ENCODE data around the gene TRPM8.
"Not testable (repeated sequence)": the region's sequence is repeated elsewhere in the genome, so short reads cannot be mapped to it uniquely, and the experiment has no call there.

TRPM8 gene

DNA sequence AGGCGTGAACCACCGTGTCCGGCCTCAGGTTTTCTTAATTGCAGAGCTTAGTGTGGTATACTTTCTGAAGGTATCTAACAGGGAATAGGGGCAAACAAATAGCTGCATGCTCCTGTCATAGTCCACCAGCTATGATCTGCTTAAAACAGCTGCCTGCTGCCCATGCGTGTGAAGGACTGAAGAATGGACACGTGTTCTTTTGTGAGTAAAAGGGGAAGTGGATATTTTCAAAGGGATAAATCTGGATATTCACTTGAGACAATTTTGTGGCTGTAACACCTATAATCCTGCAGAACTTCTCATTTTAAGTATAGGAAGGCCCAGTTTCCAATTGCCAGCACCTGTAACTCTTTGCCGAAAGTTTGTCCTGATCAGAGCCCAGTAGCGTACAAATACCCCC, 44.7 kb downstream of the TRPM8 start:
- H3K79me2 ChIP-seq (ENCODE audit: insufficient read depth, low read length): no peaks in the 10 kb centered on the region
- H3K4me3 ChIP-seq (ENCODE audit: low read depth in 1 of 2, low read length in 2 of 2): no peak overlapping the region
- no peaks in the 10 kb centered on the region for H3K27me3 ChIP-seq (ENCODE audit: insufficient read depth, low read length, poor library complexity)
- H3K9me3 ChIP-seq (ENCODE audit: insufficient read depth, low read length, severe bottlenecking): no peaks in the 10 kb centered on the region
- no peaks in the 10 kb centered on the region for H3K36me3 ChIP-seq (ENCODE audit: insufficient read depth, low read length)
- no peak for TF ChIP-seq EZH2 (IDR thresholded peaks at IDR 0.05; ENCODE audit: borderline replicate concordance, low read depth, low read length, severe bottlenecking)
- TF ChIP-seq, protein P1, sequence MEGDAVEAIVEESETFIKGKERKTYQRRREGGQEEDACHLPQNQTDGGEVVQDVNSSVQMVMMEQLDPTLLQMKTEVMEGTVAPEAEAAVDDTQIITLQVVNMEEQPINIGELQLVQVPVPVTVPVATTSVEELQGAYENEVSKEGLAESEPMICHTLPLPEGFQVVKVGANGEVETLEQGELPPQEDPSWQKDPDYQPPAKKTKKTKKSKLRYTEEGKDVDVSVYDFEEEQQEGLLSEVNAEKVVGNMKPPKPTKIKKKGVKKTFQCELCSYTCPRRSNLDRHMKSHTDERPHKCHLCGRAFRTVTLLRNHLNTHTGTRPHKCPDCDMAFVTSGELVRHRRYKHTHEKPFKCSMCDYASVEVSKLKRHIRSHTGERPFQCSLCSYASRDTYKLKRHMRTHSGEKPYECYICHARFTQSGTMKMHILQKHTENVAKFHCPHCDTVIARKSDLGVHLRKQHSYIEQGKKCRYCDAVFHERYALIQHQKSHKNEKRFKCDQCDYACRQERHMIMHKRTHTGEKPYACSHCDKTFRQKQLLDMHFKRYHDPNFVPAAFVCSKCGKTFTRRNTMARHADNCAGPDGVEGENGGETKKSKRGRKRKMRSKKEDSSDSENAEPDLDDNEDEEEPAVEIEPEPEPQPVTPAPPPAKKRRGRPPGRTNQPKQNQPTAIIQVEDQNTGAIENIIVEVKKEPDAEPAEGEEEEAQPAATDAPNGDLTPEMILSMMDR (IDR thresholded peaks at IDR 0.05; ENCODE audit: borderline replicate concordance, extremely low read depth, low read length, poor library complexity, severe bottlenecking): no peak
- no peak overlapping the region for H3K27ac ChIP-seq (ENCODE audit: low read length)
- no peak overlapping the region for H3K9ac ChIP-seq (ENCODE audit: low read depth, low read length)
- no peaks in the 10 kb centered on the region for H3K4me1 ChIP-seq (ENCODE audit: insufficient read depth, low read length)
- no peak overlapping the region for H3K4me2 ChIP-seq (ENCODE audit: insufficient read depth, low read length)
- no peak for ATAC-seq (ENCODE audit: insufficient read depth, low read depth)
- DNase-seq: no peak
- H2AFZ ChIP-seq (ENCODE audit: low read depth, low read length): no peak overlapping the region
- no peaks in the 10 kb centered on the region for H4K20me1 ChIP-seq (ENCODE audit: insufficient read depth, low read length)

DNA sequence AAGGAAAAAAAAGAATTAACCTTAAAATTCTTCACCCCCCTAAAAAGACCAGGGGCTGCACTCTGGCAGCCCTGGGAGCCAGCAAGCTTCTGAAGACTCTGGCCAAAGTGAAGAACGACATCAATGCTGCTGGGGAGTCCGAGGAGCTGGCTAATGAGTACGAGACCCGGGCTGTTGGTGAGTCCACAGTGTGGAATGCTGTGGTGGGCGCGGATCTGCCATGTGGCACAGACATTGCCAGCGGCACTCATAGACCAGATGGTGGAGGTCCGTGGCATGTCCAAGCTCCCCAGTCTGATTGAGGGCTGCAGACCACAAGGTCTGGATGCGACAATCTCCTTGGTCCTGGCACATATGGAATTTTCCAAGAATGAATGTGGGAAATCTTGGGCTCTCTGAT, 47.4 kb downstream of the TRPM8 start:
- H3K4me3 ChIP-seq (ENCODE audit: low read depth in 1 of 2, low read length in 2 of 2): no peak overlapping the region
- ATAC-seq (ENCODE audit: insufficient read depth, low read depth) (no peak), DNase-seq (no peak)
- no peaks in the 10 kb centered on the region for H3K27me3 ChIP-seq (ENCODE audit: insufficient read depth, low read length, poor library complexity)
- H3K27ac ChIP-seq (ENCODE audit: low read length): no peak overlapping the region
- H3K36me3 ChIP-seq (ENCODE audit: insufficient read depth, low read length): no peaks in the 10 kb centered on the region
- H4K20me1 ChIP-seq (ENCODE audit: insufficient read depth, low read length): no peaks in the 10 kb centered on the region
- peaks cover 8% of the 10 kb centered on the region for H3K4me1 ChIP-seq (ENCODE audit: insufficient read depth, low read length)
- no peaks in the 10 kb centered on the region for H3K9me3 ChIP-seq (ENCODE audit: insufficient read depth, low read length, severe bottlenecking)
- no peak overlapping the region for H3K4me2 ChIP-seq (ENCODE audit: insufficient read depth, low read length)
- H3K79me2 ChIP-seq (ENCODE audit: insufficient read depth, low read length): no peaks in the 10 kb centered on the region
- no peak overlapping the region for H2AFZ ChIP-seq (ENCODE audit: low read depth, low read length)
- TF ChIP-seq, protein P1 (IDR thresholded peaks at IDR 0.05; ENCODE audit: borderline replicate concordance, extremely low read depth, low read length, poor library complexity, severe bottlenecking): no peak
- no peak for TF ChIP-seq EZH2 (IDR thresholded peaks at IDR 0.05; ENCODE audit: borderline replicate concordance, low read depth, low read length, severe bottlenecking)
- H3K9ac ChIP-seq (ENCODE audit: low read depth, low read length): no peak overlapping the region

DNA sequence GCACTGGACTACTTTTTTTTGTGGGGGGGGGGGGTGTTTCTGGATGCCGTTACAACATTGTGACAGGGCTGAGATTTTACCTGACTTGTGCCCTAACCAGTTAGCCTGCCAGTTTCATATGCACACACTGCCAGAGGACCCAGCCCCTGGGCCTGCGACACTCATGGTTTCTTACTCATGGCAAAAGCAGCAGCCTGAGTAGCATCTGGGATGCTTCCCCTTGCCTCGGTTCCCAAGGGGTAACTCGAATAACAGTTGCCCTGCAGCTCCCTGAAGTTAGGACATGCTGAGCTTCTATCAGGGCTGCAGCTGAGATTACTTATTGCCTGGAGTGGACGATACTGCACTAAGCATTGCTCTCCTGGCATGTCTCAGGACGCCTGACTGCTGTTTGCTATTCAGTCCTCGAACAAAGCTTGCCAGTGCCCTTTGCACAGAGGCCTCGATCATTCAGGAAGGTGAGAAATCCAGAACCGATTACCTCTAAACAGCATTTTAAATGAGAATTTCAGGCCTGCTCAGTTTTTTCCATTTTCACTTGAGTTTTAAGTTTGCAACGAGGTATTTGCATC, 47.9 kb downstream of the TRPM8 start:
- no peak overlapping the region for H2AFZ ChIP-seq (ENCODE audit: low read depth, low read length)
- H3K9me3 ChIP-seq (ENCODE audit: insufficient read depth, low read length, severe bottlenecking): no peaks in the 10 kb centered on the region
- no peaks in the 10 kb centered on the region for H4K20me1 ChIP-seq (ENCODE audit: insufficient read depth, low read length)
- no peak overlapping the region for H3K9ac ChIP-seq (ENCODE audit: low read depth, low read length)
- H3K27ac ChIP-seq (ENCODE audit: low read length): no peak overlapping the region
- TF ChIP-seq, protein P1 (IDR thresholded peaks at IDR 0.05; ENCODE audit: borderline replicate concordance, extremely low read depth, low read length, poor library complexity, severe bottlenecking): no peak
- no peak for TF ChIP-seq EZH2 (IDR thresholded peaks at IDR 0.05; ENCODE audit: borderline replicate concordance, low read depth, low read length, severe bottlenecking)
- no peaks in the 10 kb centered on the region for H3K36me3 ChIP-seq (ENCODE audit: insufficient read depth, low read length)
- H3K79me2 ChIP-seq (ENCODE audit: insufficient read depth, low read length): no peaks in the 10 kb centered on the region
- ATAC-seq (ENCODE audit: insufficient read depth, low read depth) (no peak), DNase-seq (no peak)
- H3K27me3 ChIP-seq (ENCODE audit: insufficient read depth, low read length, poor library complexity): no peaks in the 10 kb centered on the region
- H3K4me1 ChIP-seq (ENCODE audit: insufficient read depth, low read length): peaks cover 8% of the 10 kb centered on the region
- no peak overlapping the region for H3K4me3 ChIP-seq (ENCODE audit: low read depth in 1 of 2, low read length in 2 of 2)
- no peak overlapping the region for H3K4me2 ChIP-seq (ENCODE audit: insufficient read depth, low read length)

DNA sequence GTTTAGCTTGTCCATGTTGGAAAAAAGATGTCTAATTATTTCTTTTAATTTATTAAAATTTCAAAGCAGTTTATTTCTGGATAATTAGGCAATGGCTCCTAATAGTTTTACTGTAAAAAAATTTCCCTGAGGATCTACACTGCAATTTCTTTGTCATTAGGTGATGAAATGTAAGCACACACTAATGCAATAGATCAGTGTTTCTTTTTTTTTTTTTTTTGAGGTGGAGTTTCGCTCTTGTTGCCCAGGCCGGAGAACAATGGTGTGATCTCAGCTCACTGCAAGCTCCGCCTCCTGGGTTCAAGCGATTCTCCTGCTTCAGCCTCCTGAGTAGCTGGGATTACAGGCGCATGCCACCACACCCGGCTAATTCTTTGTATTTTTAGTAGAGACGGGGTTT, 48.5 kb downstream of the TRPM8 start:
- H3K4me3 ChIP-seq (ENCODE audit: low read depth in 1 of 2, low read length in 2 of 2); H3K36me3 ChIP-seq (ENCODE audit: insufficient read depth, low read length); H3K9ac ChIP-seq (ENCODE audit: low read depth, low read length): not testable (repeated sequence)

More for the DNA sequence above, 48.5 kb downstream of the TRPM8 start:
- H3K4me2 ChIP-seq (ENCODE audit: insufficient read depth, low read length); H3K27ac ChIP-seq (ENCODE audit: low read length); H4K20me1 ChIP-seq (ENCODE audit: insufficient read depth, low read length); ATAC-seq (ENCODE audit: insufficient read depth, low read depth); DNase-seq; H3K27me3 ChIP-seq (ENCODE audit: insufficient read depth, low read length, poor library complexity); H3K9me3 ChIP-seq (ENCODE audit: insufficient read depth, low read length, severe bottlenecking); H3K4me1 ChIP-seq (ENCODE audit: insufficient read depth, low read length); H3K79me2 ChIP-seq (ENCODE audit: insufficient read depth, low read length); H2AFZ ChIP-seq (ENCODE audit: low read depth, low read length): not testable (repeated sequence)

All from DND-41 (cell line).